ENCODE measurements around the gene RHAG.
"Not testable (repeated sequence)": the region's sequence is repeated elsewhere in the genome, so short reads cannot be mapped to it uniquely, and the experiment has no call there.

The RHAG gene

DNA sequence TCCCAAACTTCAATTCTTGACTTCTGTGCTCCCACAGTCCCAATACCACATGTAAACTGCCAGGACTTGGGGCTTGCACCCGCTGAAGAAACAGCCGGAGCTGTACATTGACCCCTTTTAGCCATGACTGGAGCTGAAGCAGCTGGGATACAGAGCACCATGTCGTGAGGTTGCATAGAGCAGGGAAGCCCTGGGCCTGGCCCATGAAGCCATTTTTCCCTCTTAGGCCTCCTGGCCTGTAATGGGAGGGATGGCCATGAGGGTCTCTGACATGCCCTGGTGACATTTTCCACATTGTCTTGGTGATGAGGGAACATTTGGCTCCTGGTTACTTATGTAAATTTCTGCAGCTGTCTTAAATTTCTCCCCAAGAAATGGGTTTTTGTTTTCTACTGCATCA is 9.8 kb downstream of the RHAG start:
- TF ChIP-seq, protein P1, sequence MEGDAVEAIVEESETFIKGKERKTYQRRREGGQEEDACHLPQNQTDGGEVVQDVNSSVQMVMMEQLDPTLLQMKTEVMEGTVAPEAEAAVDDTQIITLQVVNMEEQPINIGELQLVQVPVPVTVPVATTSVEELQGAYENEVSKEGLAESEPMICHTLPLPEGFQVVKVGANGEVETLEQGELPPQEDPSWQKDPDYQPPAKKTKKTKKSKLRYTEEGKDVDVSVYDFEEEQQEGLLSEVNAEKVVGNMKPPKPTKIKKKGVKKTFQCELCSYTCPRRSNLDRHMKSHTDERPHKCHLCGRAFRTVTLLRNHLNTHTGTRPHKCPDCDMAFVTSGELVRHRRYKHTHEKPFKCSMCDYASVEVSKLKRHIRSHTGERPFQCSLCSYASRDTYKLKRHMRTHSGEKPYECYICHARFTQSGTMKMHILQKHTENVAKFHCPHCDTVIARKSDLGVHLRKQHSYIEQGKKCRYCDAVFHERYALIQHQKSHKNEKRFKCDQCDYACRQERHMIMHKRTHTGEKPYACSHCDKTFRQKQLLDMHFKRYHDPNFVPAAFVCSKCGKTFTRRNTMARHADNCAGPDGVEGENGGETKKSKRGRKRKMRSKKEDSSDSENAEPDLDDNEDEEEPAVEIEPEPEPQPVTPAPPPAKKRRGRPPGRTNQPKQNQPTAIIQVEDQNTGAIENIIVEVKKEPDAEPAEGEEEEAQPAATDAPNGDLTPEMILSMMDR (IDR thresholded peaks at IDR 0.05; ENCODE audit: low read depth, low read length, missing control alignments): no peak

DNA sequence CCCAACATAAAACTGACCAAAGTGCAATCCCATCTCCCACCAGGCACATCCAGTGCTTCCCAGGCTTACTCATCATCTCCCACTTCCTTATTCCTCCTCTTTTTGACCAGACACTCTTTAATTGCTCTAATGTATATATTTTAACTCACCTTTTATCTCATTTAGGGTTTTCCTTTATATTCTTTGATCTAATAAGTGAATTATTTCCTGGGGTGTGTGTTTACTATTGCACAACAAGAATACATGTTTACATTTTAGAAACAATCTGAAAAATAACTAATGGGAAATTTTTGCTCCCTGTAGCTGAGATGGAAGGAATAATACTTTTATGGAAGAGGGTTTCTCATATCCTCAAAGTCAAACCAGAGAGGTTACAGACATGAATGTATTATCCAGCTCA is 18.4 kb downstream of the RHAG start:
- H3K4me3 ChIP-seq (ENCODE audit: low read depth, low read length): no peak overlapping the region
- H3K36me3 ChIP-seq (replicated peaks): no peaks in the 10 kb centered on the region
- DNase-seq: no peak
- TF ChIP-seq, protein P1 (IDR thresholded peaks at IDR 0.05; ENCODE audit: low read depth, low read length, missing control alignments): no peak
- H3K27me3 ChIP-seq (replicated peaks): no peaks in the 10 kb centered on the region
- in situ Hi-C loops (cut with HindIII; ENCODE audit: low pct_ligation_motif_present, low sequenced_read_pairs): no loop called here
- no peak overlapping the region for H3K27ac ChIP-seq

More for the DNA sequence above, 9.8 kb downstream of the RHAG start:
- H3K27ac ChIP-seq: no peak overlapping the region
- no peaks in the 10 kb centered on the region for H3K36me3 ChIP-seq (replicated peaks)
- DNase-seq: no peak
- no peak overlapping the region for H3K4me3 ChIP-seq (ENCODE audit: low read depth, low read length)
- in situ Hi-C loops (cut with HindIII; ENCODE audit: low pct_ligation_motif_present, low sequenced_read_pairs): no loop called here
- no peaks in the 10 kb centered on the region for H3K27me3 ChIP-seq (replicated peaks)

DNA sequence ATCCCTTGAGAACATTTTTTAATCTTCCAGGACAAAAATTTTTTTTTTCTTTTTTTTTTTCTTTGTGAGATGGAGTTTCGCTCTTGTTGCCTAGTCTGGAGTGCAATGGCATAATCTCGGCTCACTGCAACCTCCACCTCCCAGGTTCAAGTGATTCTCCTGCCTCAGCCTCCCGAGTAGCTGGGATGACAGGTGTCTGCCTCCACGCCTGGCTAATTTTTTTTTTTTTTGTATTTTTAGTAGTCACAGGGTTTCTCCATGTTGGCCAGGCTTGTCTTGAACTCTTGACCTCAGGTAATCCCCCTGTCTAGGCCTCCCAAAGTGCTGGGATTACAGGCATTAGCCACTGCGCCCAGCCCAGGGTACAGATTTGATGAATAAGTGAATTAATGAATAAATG is 22.5 kb downstream of the RHAG start:
- in situ Hi-C loops (cut with HindIII; ENCODE audit: low pct_ligation_motif_present, low sequenced_read_pairs); DNase-seq; H3K36me3 ChIP-seq (replicated peaks); H3K4me3 ChIP-seq (ENCODE audit: low read depth, low read length); H3K27me3 ChIP-seq (replicated peaks); H3K27ac ChIP-seq: not testable (repeated sequence)

DNA sequence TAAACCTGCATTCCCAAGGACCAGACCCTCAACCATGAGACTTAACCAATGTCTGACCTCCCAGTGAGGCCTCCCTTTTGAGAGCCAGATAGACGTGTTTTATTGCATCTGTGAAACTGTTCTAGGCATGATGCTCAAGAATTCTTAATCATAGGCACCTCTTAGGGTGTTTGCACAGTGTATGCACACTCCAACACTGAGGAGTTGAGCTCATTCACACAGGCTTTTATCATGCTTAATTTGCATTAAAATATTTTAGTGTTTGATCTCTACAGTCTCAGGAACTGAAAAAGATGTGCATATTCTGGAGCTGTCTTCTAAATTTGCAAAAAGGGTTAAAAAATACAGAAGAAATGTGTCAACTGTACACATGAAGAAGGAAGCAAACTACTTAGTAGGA is 27.4 kb downstream of the RHAG start:
- H3K27me3 ChIP-seq (replicated peaks): no peaks in the 10 kb centered on the region
- H3K36me3 ChIP-seq (replicated peaks): no peaks in the 10 kb centered on the region
- TF ChIP-seq, protein P1 (IDR thresholded peaks at IDR 0.05; ENCODE audit: low read depth, low read length, missing control alignments): no peak
- DNase-seq: no peak
- in situ Hi-C loops (cut with HindIII; ENCODE audit: low pct_ligation_motif_present, low sequenced_read_pairs): no loop called here
- H3K4me3 ChIP-seq (ENCODE audit: low read depth, low read length): no peak overlapping the region
- no peak overlapping the region for H3K27ac ChIP-seq

DNA sequence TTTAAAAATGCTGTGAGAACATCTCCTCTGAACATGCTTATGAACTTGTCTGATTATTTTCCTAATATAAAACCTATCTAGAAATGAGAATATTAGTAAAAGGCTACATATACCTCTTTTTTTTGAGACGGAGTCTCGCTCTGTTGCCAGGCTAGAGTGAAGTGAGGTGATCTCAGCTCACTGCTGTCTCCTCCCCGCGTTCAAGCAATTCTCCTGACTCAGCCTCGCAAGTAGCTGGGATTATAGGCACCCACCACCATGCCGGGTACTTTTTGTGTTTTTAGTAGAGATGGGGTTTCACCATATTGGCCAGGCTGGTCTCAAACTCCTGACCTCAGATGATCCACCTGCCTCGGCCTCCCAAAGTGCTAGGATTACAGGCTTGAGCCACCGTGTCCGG is 28.4 kb downstream of the RHAG start:
- H3K27ac ChIP-seq; in situ Hi-C loops (cut with HindIII; ENCODE audit: low pct_ligation_motif_present, low sequenced_read_pairs); DNase-seq; H3K36me3 ChIP-seq (replicated peaks); H3K4me3 ChIP-seq (ENCODE audit: low read depth, low read length); H3K27me3 ChIP-seq (replicated peaks): not testable (repeated sequence)

DNA sequence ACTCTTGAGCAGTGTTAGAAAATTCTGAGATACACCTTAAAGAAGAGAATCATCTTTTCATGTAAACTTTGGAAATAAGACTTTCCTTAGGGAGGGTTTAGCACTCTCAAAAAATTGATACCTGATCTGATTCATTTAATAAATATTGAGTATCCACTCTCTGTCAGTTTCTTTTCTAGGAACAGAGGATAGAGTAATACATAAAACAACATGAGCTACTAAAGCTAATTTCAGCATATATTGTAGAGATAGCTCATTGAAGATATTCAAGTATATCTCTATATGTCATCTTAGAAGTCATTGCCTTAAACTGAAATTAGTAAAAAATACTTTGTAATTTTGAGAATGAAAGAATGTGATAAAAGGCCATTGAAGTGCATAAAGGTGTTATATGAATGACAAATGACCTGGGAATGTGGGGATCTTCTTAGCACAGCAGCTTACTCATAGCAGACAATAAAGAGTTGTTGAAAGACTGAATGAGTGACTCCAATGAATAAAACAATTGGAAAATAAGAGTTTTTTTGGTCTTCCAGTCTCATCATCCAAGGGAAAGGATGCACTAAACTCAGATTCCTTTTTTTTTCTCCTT is 29.2 kb downstream of the RHAG start:
- Histone ChIP-seq H3K27ac (no peak overlapping the region), H3K4me3 (ENCODE audit: low read depth, low read length) (no peak overlapping the region), H3K27me3 (replicated peaks) (no peaks in the 10 kb centered on the region), H3K36me3 (replicated peaks) (no peaks in the 10 kb centered on the region)
- TF ChIP-seq, protein P1 (IDR thresholded peaks at IDR 0.05; ENCODE audit: low read depth, low read length, missing control alignments): no peak
- in situ Hi-C loops (cut with HindIII; ENCODE audit: low pct_ligation_motif_present, low sequenced_read_pairs): no loop called here
- no peak for DNase-seq

DNA sequence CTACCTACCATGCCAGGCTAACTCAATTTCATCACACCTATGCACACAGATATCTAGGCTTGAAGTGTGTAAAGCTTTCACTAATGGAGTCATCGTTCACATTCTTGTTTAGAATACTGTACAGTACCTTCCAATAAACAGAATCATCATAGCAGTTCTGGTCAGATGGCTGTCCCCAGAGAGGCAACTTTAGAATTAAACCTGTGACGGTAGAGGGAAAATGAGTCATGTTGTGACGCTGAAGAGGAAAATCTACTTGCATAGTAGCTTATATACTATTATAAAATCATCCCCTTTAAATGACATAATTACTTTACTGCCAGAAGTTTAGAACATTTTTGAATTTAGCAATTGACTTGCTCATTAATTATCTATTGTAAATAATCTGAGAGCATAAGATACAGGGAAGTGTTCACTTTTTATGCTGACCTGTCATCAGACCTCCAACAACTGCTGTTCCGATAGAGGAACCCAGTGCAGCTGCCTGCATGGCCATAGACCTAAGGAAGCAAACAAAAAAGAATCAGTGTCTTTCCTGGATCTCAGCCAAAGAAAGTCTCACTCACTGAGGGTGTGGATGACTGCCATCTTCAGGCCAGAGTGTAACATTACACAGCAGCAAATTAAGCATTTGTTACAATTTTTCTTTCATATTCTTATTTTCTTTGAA is 29.8 kb downstream of the RHAG start:
- Histone ChIP-seq H3K4me3 (ENCODE audit: low read depth, low read length) (no peak overlapping the region), H3K27ac (no peak overlapping the region), H3K36me3 (replicated peaks) (no peaks in the 10 kb centered on the region), H3K27me3 (replicated peaks) (no peaks in the 10 kb centered on the region)
- in situ Hi-C loops (cut with HindIII; ENCODE audit: low pct_ligation_motif_present, low sequenced_read_pairs): no loop called here
- DNase-seq: peak; percentile 39
- TF ChIP-seq, protein P1 (IDR thresholded peaks at IDR 0.05; ENCODE audit: low read depth, low read length, missing control alignments): peak; percentile 83

DNA sequence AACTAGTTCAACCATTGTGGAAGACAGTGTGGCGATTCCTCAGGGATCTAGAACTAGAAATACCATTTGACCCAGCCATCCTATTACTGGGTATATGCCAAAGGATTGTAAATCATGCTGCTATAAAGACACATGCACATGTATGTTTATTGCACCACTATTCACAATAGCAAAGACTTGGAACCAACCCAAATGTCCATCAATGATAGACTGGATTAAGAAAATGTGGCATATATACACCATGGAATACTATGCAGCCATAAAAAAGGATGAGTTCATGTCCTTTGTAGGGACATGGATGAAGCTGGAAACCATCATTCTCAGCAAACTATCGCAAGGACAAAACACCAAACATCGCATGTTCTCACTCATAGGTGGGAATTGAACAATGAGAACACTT is 32.6 kb downstream of the RHAG start:
- H3K27ac ChIP-seq; H3K27me3 ChIP-seq (replicated peaks); H3K36me3 ChIP-seq (replicated peaks); H3K4me3 ChIP-seq (ENCODE audit: low read depth, low read length); in situ Hi-C loops (cut with HindIII; ENCODE audit: low pct_ligation_motif_present, low sequenced_read_pairs); DNase-seq: not testable (repeated sequence)

DNA sequence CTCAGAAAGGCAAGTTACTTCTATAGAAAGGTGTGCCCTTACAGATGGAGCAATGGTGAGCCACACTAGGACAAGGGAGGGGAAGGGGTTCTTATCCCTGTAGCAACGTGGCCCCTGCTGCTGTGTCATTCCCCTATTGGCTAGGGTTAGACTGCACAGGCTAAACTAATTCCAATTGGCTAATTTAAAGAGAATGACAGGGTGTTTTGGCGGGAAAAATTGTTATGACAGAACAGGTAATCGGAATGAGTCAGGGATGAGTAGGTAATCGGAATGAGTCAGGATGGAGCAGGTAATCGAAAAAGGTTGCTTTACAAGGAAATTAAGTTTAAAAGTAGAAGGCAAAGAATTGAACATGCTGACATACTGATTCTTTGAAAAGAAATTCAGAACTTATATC is 49.4 kb downstream of the RHAG start:
- H3K4me3 ChIP-seq (ENCODE audit: low read depth, low read length); H3K27me3 ChIP-seq (replicated peaks); H3K36me3 ChIP-seq (replicated peaks); in situ Hi-C loops (cut with HindIII; ENCODE audit: low pct_ligation_motif_present, low sequenced_read_pairs); H3K27ac ChIP-seq; DNase-seq: not testable (repeated sequence)

Data from brain microvascular endothelial cell (primary cell).